Vagina (tissue), 2 donors: ENCODE measurements around the gene USO1. TPM values are rescaled to one million over a fixed set of nuclear protein-coding genes. Genes with fewer than 3 reads are reported as not detected.

Source experiments
- DNase-seq, 2 donors: peaks; one replicate each; pipeline ENCODE4 v3.0.0-alpha.2; 2017; ENCODE audit errors: extremely low spot score in 2 of 2
- H3K27ac ChIP-seq: fragments of 200-600 bp; sonication (generic); one replicate; pipeline ENCODE4 v1.5.1; 2019
- H3K27me3 ChIP-seq: fragments of 200-600 bp; sonication (generic); one replicate; pipeline ENCODE4 v1.5.1; 2019
- H3K36me3 ChIP-seq, 2 donors: fragments of 200-600 bp; sonication (generic); one replicate each; pipeline ENCODE4 v1.5.1; 2017 to 2019
- H3K4me1 ChIP-seq: fragments of 200-600 bp; sonication (generic); one replicate; pipeline ENCODE4 v1.5.1; 2019
- H3K4me3 ChIP-seq, 2 donors: fragments of 200-600 bp; sonication (generic); 1 replicate in 1 of 2; 2 replicates in 1 of 2; pipeline ENCODE4 v1.5.1; 2016 to 2019
- H3K9me3 ChIP-seq: fragments of 200-600 bp; sonication (generic); one replicate; pipeline ENCODE4 v1.5.1; 2019
- CTCF ChIP-seq, 3 experiments: fragments of 450-650 bp in 2 of 3; fragments of 200-600 bp in 1 of 3; sonication (generic) in 1 of 3; IDR thresholded peaks; one replicate each; pipeline ENCODE4 v1.5.1; 2017 to 2019; ENCODE audit warnings: antibody characterized with exemption in 3 of 3, mild to moderate bottlenecking in 2 of 3, moderate library complexity in 2 of 3
- POLR2A ChIP-seq, 2 donors: fragments of 450-650 bp; IDR thresholded peaks; one replicate each; pipeline ENCODE4 v1.6.1; 2017; ENCODE audit warnings: antibody characterized with exemption in 2 of 2, mild to moderate bottlenecking in 2 of 2, moderate library complexity in 2 of 2
- POLR2AphosphoS5 ChIP-seq, 2 donors: sonication (generic); formaldehyde crosslinking; IDR thresholded peaks; one replicate each; pipeline ENCODE4 v1.9.0; 2017; ENCODE audit warnings: antibody characterized with exemption in 2 of 2, mild to moderate bottlenecking in 2 of 2, low read depth in 1 of 2; ENCODE audit not compliant: insufficient read depth in 1 of 2
- intact Hi-C: fragments of 100-400 bp; cut with DNase I; formaldehyde crosslinking; loops from one replicate; pipeline ENCODE4 v1.15.1; 2023
- total RNA-seq: library from RNA; depleted of rRNA; stranded (reverse); fragments of >200 nt; gene quantifications from one replicate; pipeline ENCODE4 v1.2.3, GENCODE V29; 2016

The USO1 gene
- total RNA-seq, 1 donor from 2014 or later, result 47.9 TPM

DNA sequence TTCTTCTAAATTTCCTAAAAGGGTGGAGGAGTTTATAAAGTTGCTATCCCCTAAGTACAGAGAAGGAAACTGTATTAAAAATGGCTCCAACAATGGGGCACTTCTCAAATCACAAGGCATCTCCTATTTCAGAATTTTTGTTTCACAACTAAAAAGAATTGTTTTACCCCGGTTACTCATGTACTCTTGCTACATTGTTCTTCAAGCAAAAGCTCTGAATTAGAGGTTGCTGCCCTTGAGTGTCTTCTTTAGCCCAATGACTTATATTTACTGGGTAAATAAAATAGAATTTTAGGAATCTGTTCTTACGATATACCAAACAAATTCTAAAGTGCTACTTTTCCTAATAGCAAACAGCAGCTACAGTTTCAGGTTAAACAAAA lies 110.4 kb downstream of the USO1 start:
- no peaks in the 10 kb centered on the region for H3K36me3 ChIP-seq
- H3K27ac ChIP-seq, result no peak overlapping the region
- TF ChIP-seq POLR2A (IDR thresholded peaks at IDR 0.05) (no peak), CTCF (IDR thresholded peaks at IDR 0.05) (no peak), POLR2AphosphoS5 (IDR thresholded peaks at IDR 0.05; ENCODE audit: insufficient read depth in 1 of 2, low read depth in 1 of 2) (no peak)
- H3K4me3 ChIP-seq, result no peak overlapping the region
- intact Hi-C loops, result no loop called here
- no peaks in the 10 kb centered on the region for H3K4me1 ChIP-seq
- no peaks in the 10 kb centered on the region for H3K27me3 ChIP-seq
- no peak for DNase-seq
- no peaks in the 10 kb centered on the region for H3K9me3 ChIP-seq

DNA sequence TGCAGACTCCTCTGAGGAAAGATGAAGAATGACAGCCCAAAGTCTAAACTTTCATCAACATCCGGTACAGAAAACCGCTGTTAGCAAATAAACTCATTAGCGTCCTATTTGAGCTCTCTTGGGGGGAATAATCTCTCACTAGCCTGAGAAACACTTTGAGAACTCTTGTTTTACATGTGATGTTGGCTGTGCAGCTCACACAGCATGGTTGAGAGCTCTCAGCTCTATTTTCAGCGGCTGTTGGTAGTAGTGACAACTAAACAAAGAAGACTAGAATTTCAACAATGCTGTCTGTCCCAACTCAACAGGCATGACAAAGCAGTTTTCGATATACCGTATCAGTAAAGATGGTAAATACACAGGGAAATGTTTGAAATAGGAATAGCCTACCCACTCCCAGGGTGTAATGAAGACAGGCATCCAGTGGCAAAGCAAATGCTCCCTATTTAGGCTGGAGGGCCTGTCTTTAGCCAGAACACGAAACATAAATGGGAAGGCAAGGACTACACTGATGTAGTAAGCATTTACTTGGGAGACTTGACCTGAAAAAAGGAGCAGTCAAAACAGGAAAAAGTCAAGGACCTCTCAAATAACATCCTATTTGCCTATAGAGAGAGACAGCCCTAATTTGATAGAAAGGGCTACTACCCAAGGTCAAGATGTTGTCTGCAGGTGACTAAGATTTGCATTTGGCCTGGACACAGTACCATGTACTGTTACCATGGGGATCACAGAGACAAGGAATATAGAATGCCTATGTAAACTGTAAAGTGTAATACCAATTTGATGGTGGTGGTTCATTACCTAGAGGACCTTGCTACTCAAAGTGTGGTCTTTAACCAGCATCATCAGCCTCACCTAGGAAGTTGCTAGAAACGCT lies 117.5 kb downstream of the USO1 start:
- Histone ChIP-seq H3K27ac (no peak overlapping the region), H3K4me3 (no peak overlapping the region), H3K4me1 (peaks cover 9% of the 10 kb centered on the region), H3K36me3 (no peaks in the 10 kb centered on the region), H3K9me3 (no peaks in the 10 kb centered on the region), H3K27me3 (no peaks in the 10 kb centered on the region)
- TF ChIP-seq CTCF (IDR thresholded peaks at IDR 0.05), result no peak
- no peak for TF ChIP-seq POLR2AphosphoS5 (IDR thresholded peaks at IDR 0.05; ENCODE audit: insufficient read depth in 1 of 2, low read depth in 1 of 2)
- no peak for TF ChIP-seq POLR2A (IDR thresholded peaks at IDR 0.05)
- intact Hi-C loops, result no loop called here
- no peak for DNase-seq

DNA sequence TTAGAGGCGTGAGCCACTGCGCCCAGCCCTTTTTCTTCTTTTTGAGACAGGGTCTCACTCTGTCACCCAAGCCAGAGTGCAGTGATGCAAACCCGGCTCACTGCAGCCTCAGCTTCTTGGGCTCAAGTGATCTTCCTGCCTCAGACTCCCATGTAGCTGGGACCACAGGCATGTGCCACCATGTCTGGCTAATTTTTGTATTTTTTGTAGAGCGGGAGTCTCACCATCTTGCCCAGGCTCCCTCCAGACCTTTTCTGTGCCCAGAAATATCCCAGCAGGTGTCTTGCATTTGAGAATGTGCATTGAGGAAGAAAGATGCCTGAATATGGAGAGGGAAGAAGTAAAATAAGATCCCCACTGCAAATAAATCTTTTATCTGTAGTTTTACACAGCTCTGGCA lies 119.2 kb downstream of the USO1 start:
- no peaks in the 10 kb centered on the region for H3K27me3 ChIP-seq
- H3K36me3 ChIP-seq, result no peaks in the 10 kb centered on the region
- peaks cover 9% of the 10 kb centered on the region for H3K4me1 ChIP-seq
- no peaks in the 10 kb centered on the region for H3K9me3 ChIP-seq
- no peak for DNase-seq
- no peak for TF ChIP-seq CTCF (IDR thresholded peaks at IDR 0.05)
- TF ChIP-seq POLR2AphosphoS5 (IDR thresholded peaks at IDR 0.05; ENCODE audit: insufficient read depth in 1 of 2, low read depth in 1 of 2), result no peak
- no peak for TF ChIP-seq POLR2A (IDR thresholded peaks at IDR 0.05)
- no peak overlapping the region for H3K4me3 ChIP-seq
- H3K27ac ChIP-seq, result peak overlapping the region; percentile 4
- intact Hi-C loops, result no loop called here

GRCh38 chr4:75844151-75844662 lies 119.8 kb downstream of the USO1 start:
- intact Hi-C loops, result no loop called here
- no peak for DNase-seq

More at GRCh38 chr4:75844151-75844662, 119.8 kb downstream of the USO1 start:
- H3K4me1 ChIP-seq, result peaks cover 9% of the 10 kb centered on the region
- H3K9me3 ChIP-seq, result no peaks in the 10 kb centered on the region
- H3K4me3 ChIP-seq, result no peak overlapping the region
- H3K36me3 ChIP-seq, result no peaks in the 10 kb centered on the region
- H3K27ac ChIP-seq, result peak overlapping the region; percentile 4
- H3K27me3 ChIP-seq, result no peaks in the 10 kb centered on the region
- TF ChIP-seq POLR2A (IDR thresholded peaks at IDR 0.05) (no peak), POLR2AphosphoS5 (IDR thresholded peaks at IDR 0.05; ENCODE audit: insufficient read depth in 1 of 2, low read depth in 1 of 2) (peak in 1 of 2 donors; percentile 8), CTCF (IDR thresholded peaks at IDR 0.05) (no peak)
